K562 (cell line): ENCODE data around the gene VIM. TPM values are rescaled to one million over a fixed set of nuclear protein-coding genes. Genes with fewer than 3 reads are reported as not detected.

Experiments
- polyA plus RNA-seq, 8 experiments: library from polyadenylated mRNA; depleted of rRNA in 4 of 8; stranded (reverse) in 5 of 8; unstranded in 3 of 8; fragments of >200 nt; fragmentation: Nextera tagmentation in 2 of 8; fragmentation: Illumina TruSeq in 1 of 8; extraction: Ambion mirVana in 2 of 8; extraction: Trizol in 1 of 8; gene quantifications; 2 replicates each; pipeline versions ENCODE4 v1.2.1 to v1.2.3, GENCODE V29; 2011 to 2014; ENCODE audit warnings: inconsistent platforms in 1 of 8, missing spikeins in 1 of 8
- total RNA-seq, 7 experiments: library from RNA; depleted of rRNA in 6 of 7; stranded (reverse); fragments of >200 nt in 6 of 7; fragmentation: Illumina TruSeq in 2 of 7; extraction: Trizol in 2 of 7; gene quantifications; 2 replicates each; pipeline versions ENCODE4 v1.2.1 to v1.2.3, GENCODE V29; 2011 to 2021; ENCODE audit warnings: low replicate concordance in 1 of 7

The VIM gene
- total and polyA plus RNA-seq, 9 of the 15 experiments (the other 6 are each of a cell fraction or from before 2014, with no cell fraction given) = 86.0 to 621 (median 383) TPM

Other genes with a start within 250 kb of the VIM start
- gene CUBN, start 98.4 kb upstream of the VIM start, total RNA-seq (2014; rRNA removed) = 0.08 and 0.09 TPM in 2 replicates
- gene CUBN, start 98.4 kb upstream of the VIM start, total RNA-seq (2014; rRNA removed; fragmentation: Illumina TruSeq; extraction: Trizol) = 0.13 and 0.33 TPM in 2 replicates
- gene CUBN, start 98.4 kb upstream of the VIM start, total RNA-seq (2015; rRNA removed; fragmentation: Illumina TruSeq; extraction: Trizol) = 0.22 and 0.23 TPM in 2 replicates
- gene CUBN, start 98.4 kb upstream of the VIM start, total RNA-seq (2021) = 0.09 and 0.22 TPM in 2 replicates
- gene CUBN, start 98.4 kb upstream of the VIM start, polyA plus RNA-seq (2011; rRNA removed) = 0.18 and 0.22 TPM in 2 replicates
- gene CUBN, start 98.4 kb upstream of the VIM start, polyA plus RNA-seq (2014; fragmentation: Illumina TruSeq; extraction: Trizol) = 0.09 and 0.17 TPM in 2 replicates
- gene CUBN, start 98.4 kb upstream of the VIM start, polyA plus RNA-seq (2014; fragmentation: Nextera tagmentation; extraction: Ambion mirVana) = under 1 TPM; 0.04 TPM
- gene CUBN, start 98.4 kb upstream of the VIM start, polyA plus RNA-seq (2014; rRNA removed) = 0.09 and 0.61 TPM in 2 replicates
- 5.6 and 6.9 TPM in 2 replicates for gene TRDMT1, start 26.6 kb upstream of the VIM start, total RNA-seq (2014; rRNA removed)
- 10.5 and 10.7 TPM in 2 replicates for gene TRDMT1, start 26.6 kb upstream of the VIM start, total RNA-seq (2014; rRNA removed; fragmentation: Illumina TruSeq; extraction: Trizol)
- 5.6 and 7.0 TPM in 2 replicates for gene TRDMT1, start 26.6 kb upstream of the VIM start, total RNA-seq (2015; rRNA removed; fragmentation: Illumina TruSeq; extraction: Trizol)
- 9.1 and 10.2 TPM in 2 replicates for gene TRDMT1, start 26.6 kb upstream of the VIM start, total RNA-seq (2021)
- 6.9 and 12.6 TPM in 2 replicates for gene TRDMT1, start 26.6 kb upstream of the VIM start, polyA plus RNA-seq (2011; rRNA removed)
- gene TRDMT1, start 26.6 kb upstream of the VIM start, polyA plus RNA-seq (2014; fragmentation: Illumina TruSeq; extraction: Trizol) = 6.5 and 9.6 TPM in 2 replicates
- 1 to 10 TPM; 8.7 to 9.3 TPM for gene TRDMT1, start 26.6 kb upstream of the VIM start, polyA plus RNA-seq (2014; fragmentation: Nextera tagmentation; extraction: Ambion mirVana)
- 5.4 and 6.2 TPM in 2 replicates for gene TRDMT1, start 26.6 kb upstream of the VIM start, polyA plus RNA-seq (2014; rRNA removed)
- 3.9 and 5.1 TPM in 2 replicates for gene ST8SIA6, start 226.4 kb downstream of the VIM start, total RNA-seq (2014; rRNA removed)
- gene ST8SIA6, start 226.4 kb downstream of the VIM start, total RNA-seq (2014; rRNA removed; fragmentation: Illumina TruSeq; extraction: Trizol) = 6.4 and 7.2 TPM in 2 replicates
- gene ST8SIA6, start 226.4 kb downstream of the VIM start, total RNA-seq (2015; rRNA removed; fragmentation: Illumina TruSeq; extraction: Trizol) = 4.8 and 6.7 TPM in 2 replicates
- gene ST8SIA6, start 226.4 kb downstream of the VIM start, total RNA-seq (2021) = 5.0 and 6.6 TPM in 2 replicates
- gene ST8SIA6, start 226.4 kb downstream of the VIM start, polyA plus RNA-seq (2011; rRNA removed) = 4.4 and 6.6 TPM in 2 replicates
- gene ST8SIA6, start 226.4 kb downstream of the VIM start, polyA plus RNA-seq (2014; fragmentation: Illumina TruSeq; extraction: Trizol) = 4.1 and 5.2 TPM in 2 replicates
- gene ST8SIA6, start 226.4 kb downstream of the VIM start, polyA plus RNA-seq (2014; fragmentation: Nextera tagmentation; extraction: Ambion mirVana) = 1 to 10 TPM in 1 of 2 experiments, under 1 TPM in 1; 0.69 to 1.2 TPM
- gene ST8SIA6, start 226.4 kb downstream of the VIM start, polyA plus RNA-seq (2014; rRNA removed) = 3.2 and 3.3 TPM in 2 replicates